Measurements from ENCODE around the gene MAP3K14.

MAP3K14 gene

GRCh38 chr17:45223539-45224528 lies 93.0 kb downstream of the MAP3K14 start:
- DNase-seq (ENCODE audit: low read depth in 2 of 2): peak in 1 of 2 donors; percentile 60

- DNase-seq (ENCODE audit: low read depth in 2 of 2): no peak
Measured at GRCh38 chr17:45222996-45223538, 93.8 kb downstream of the MAP3K14 start.

GRCh38 chr17:45222289-45222995 lies 94.4 kb downstream of the MAP3K14 start:
- DNase-seq (ENCODE audit: low read depth in 2 of 2): peak in 1 of 2 donors; percentile 58

GRCh38 chr17:45222014-45222288 lies 94.9 kb downstream of the MAP3K14 start:
- no peak for DNase-seq (ENCODE audit: low read depth in 2 of 2)

- DNase-seq (ENCODE audit: low read depth in 2 of 2): peak in 1 of 2 donors; percentile 62
Measured at GRCh38 chr17:45221081-45222013, 95.5 kb downstream of the MAP3K14 start, which contains the start of gene FMNL1. TSS of gene FMNL1 (plus strand) at chr17:45221885. CDS start at chr17:45222125, 240 bp downstream.

- no peak for DNase-seq (ENCODE audit: low read depth in 2 of 2)
Measured at GRCh38 chr17:45220079-45220478, 96.7 kb downstream of the MAP3K14 start.

GRCh38 chr17:45218895-45219661 lies 97.7 kb downstream of the MAP3K14 start:
- DNase-seq (ENCODE audit: low read depth in 2 of 2): peak; percentile 73 to 88
